ENCODE results near the gene THEMIS.
"Not testable (repeated sequence)": the region's sequence is repeated elsewhere in the genome, so short reads cannot be mapped to it uniquely, and the experiment has no call there.

The THEMIS gene, protein sequence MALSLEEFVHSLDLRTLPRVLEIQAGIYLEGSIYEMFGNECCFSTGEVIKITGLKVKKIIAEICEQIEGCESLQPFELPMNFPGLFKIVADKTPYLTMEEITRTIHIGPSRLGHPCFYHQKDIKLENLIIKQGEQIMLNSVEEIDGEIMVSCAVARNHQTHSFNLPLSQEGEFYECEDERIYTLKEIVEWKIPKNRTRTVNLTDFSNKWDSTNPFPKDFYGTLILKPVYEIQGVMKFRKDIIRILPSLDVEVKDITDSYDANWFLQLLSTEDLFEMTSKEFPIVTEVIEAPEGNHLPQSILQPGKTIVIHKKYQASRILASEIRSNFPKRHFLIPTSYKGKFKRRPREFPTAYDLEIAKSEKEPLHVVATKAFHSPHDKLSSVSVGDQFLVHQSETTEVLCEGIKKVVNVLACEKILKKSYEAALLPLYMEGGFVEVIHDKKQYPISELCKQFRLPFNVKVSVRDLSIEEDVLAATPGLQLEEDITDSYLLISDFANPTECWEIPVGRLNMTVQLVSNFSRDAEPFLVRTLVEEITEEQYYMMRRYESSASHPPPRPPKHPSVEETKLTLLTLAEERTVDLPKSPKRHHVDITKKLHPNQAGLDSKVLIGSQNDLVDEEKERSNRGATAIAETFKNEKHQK

DNA sequence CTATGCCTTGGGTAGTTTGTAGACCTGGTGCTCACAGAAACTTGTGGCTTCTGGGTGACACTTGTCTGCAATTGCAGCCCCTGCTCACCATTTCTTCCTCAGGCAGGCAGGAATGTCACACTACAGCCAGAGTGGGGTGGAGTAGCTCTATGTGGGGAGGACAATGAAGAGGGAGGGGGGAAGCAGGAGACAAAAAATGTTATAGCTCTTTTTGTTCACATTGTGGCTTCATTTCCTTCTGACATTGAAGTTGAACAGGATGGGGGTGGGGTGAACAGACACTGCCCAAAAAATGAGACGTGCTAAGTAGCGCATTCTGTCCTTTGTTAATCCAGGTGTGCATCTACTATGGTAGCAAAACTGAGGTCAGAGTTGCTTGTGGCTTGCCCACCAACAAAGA is at the start of gene THEMIS:
TSS of gene THEMIS (minus strand) at position 124 of the 400 bp plus-strand sequence. CDS start 126 bp downstream, outside the sequence.
- peak; percentile 35 to 38 for DNase-seq

DNA sequence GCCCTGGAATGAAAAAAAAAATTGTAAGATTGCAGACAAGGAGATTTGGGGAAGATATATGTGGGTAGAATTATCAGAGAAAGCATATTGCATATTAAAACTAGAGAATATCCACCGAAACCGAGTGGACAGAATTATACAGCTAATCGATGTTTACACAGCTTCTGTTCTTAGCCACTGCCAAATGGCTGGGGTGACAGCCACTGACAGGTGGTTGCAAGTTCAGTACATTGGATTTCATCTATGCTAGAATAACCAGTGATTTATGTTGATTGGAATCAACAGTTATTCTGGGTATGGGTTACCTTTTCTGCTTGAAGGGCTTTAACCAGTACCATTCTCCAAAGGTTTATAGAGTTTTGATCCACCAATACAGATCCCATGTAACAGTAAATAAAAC is 48.4 kb upstream of the THEMIS start:
- DNase-seq, result no peak

DNA sequence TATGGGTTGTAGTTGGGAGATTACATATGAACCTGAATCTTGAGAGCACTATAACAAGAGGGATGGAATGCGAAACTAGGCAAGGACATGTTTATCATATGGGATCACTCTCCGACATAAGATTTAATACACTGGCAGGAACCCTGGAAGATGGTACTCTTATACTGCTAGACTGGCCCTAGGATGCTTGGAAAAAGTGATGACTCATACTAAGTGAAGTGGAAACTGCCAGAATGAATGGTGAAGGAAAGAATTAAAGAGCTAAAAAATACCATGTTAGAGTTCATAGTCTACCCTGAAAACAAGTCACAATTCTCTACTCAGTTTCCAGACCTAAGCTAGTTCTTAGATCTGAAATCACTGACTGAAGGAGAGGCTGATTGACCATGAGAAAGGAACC is 45.5 kb upstream of the THEMIS start:
- DNase-seq, result no peak

DNA sequence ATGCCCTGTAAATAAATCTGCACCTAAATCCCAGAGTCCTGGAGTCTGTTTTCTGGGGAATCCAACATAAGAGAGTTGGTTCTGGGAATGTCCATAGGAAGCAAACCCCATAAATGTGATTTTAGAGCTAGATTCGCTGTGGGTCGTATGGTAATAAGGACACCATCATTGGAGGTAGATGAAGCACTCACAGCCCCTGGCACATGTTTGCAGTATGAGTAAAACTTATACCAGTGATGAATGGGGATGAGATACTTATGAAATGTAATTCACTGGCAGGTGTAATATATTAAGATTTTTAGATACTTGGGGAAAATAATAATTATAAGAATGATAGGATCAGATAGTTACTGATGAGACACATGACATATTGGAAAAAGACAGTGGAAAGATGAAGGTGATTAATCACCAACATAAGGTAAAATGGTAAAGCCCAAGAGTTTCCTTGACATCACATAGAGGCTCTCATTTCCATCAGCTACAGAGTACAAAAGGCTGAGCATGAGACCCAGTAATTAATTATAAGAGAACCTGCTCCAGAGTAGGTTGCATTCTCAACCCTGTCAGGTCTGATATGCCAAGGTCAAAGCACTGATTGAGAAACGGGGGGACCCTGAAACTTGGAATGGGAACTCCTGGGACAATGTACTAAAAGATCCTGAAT is 44.7 kb upstream of the THEMIS start:
- no peak for DNase-seq

DNA sequence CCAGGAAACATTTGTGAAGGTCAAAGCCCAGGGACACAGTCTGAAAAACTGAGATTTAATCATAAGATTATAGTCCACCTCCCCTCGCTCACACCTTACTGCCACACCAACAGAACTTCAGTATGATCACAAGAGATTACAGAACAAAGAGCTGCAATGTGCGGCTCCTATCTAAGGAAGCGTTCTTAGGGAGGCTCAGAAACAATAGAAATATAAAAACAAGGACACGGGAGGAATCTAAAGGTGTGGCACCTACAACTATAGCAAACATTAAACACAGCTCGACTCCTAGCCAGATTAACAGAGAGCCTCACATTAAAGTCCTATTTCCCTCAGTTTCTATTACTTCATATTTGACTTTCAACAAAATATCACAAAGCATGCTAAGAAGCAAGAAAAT is 40.4 kb upstream of the THEMIS start:
- DNase-seq, result no peak

DNA sequence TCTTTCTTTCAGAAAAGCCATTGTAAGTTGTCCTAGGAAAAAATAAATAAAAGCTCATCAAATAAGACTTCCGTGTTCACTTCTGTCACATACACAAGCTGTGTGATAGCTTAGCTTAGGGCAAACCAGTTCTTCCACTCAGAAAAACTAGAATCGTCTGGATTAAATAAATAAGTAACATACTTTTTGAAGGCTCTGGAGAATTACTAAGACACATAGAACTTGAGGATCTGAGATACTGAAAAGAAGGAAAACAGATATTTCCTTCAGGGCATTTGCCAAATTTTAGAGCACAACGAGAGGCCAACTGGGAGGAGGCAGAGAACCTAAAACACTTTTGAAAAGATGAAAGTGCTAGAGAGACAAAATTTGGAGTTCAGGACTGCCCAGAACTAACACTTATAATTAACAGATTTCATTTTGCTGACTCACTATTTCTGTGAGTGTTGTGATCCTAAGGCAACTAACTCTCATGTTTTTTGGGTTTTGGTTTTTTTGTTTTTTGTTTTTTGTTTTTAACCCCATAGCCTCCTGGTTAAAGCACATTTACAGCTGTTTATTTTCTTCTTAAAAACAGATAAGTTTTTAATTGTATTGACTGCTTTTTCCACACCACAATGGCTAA is 38.7 kb upstream of the THEMIS start:
- DNase-seq, result no peak

DNA sequence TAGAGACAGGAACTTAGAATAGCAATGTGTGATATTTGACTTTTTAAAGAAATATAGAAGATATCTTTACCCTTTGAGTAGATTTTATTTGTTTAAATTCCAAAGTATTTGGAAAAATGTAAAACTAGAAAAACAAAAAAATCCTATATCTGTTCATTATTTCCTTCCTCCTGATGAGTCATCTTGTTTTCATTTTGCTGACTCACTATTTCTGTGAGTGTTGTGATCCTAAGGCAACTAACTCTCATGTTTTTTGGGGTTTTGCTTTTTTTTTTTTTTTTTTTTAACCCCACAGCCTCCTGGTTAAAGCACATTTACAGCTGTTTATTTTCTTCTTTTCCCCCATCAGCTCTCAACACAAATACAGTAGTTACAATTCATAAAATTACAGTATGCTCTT is 37.8 kb upstream of the THEMIS start:
- no peak for DNase-seq

DNA sequence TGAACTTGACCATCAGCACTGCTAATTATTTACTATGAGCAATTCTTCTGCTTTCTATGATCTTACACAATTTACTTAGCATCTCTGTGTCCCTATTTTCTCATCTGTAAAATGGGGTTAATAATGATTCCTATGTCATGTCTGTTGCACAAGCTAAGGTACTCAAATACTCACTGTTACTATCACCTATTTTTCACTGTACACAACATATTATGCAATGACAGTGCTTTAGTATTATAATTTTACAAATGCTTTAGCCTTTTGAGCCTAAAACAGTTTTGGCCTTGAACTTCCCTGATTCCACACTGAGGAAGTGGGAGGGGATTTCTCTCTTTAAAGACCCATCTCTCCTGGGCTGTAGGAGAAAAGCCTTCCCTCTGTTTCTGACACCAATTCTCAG is 36.9 kb upstream of the THEMIS start:
- DNase-seq, result no peak

DNA sequence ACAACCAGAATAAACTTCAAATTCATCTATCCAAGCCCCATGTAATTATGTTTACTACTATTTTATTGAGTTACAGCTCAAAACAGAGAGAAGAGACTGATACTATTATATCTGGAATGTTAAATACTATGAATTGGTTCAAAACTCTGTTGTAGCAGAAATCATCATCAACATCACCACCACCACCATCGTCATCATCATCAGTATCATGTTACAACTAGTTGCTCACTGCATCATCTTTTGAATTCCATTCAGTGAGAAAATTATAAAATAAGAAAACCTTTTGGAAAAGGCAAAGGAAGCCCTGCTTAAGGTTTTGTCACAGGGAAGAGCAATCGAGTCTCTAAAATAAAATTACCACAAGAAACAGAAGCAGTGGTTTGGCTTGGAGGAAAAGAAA is 36.2 kb upstream of the THEMIS start:
- DNase-seq, result no peak

DNA sequence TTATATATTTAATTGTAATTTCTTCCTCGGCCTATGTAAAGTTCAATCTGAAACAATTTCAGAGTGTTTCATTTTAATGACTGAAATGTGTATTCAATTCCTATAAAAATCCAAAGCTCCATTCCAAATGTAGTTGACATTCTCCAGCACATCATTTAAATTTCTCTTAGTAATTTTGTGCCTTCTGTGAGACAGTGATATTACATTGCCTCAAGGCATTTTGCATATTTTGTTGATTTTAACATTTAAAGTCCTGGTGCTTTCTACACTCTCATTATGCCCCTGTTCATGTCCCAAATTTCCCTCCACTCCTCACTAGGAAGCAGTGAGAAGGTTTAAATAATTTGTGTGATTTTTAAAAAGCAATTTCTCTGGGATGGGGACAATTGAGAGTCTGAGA is 34.1 kb upstream of the THEMIS start:
- DNase-seq, result no peak

DNA sequence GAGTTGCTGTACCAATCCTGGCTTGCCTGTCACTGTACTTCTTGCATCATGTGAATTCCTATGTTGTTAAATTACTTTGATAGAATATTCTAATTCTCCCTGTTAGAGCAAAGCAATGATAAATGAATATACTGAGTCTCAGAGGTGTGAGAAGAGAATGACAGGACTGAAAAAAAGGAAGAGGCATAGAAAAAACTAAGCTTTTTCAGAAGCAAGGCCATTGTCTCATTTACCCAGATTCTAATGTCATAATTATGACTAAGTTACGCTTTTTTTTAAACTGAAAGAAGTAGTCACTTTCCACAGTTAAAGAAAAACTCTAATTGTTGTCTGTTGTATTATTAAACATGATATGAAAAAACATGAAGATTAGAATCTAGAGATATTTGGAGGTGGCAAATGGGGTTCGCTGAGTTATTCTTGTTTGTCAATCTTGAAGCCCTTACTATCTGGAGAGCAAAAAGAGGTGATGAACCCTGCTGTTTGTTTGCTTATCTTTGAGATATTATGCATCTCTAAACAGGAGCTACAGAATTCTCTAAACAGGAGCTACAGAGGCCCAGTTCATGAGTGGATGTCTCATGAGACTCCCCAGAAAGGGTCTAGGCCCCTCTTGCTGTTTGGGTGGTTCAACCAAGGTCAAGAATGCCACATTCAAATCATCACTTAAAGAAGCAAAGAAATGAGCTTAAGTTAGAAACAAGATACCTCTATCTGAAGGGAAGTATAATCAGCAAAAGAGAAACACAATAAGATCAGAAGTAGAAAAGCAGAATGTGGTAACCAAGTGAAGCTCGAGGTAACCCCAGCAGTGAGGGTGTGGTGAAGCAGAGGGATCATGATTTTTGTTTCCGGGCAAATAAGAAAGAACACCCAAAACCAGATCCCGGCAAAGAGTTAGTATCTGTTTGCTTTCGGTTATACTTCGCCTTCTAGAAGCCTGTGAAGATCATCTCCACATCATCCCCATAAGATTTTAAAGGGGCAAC is 33.3 kb upstream of the THEMIS start:
- peak; percentile 18 to 27 for DNase-seq

DNA sequence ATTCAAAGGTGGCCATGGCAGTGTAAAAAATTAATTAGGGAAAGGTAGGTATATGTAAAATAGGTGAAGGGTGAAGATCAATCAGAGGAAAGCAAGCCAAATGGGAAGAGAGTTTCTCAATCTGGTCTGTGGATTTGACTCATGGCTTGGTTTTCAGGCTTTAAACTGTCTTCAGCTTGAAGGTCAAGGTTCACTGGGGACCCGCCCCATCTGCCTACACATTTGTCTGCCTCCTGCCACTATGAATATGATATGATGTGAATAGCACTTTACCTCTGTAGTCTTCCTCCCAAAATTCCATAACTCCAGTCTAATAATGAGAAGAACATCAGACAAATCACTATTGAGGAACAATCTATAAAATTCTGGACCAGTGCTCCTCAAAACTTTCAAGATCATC is 32.3 kb upstream of the THEMIS start:
- no peak for DNase-seq

DNA sequence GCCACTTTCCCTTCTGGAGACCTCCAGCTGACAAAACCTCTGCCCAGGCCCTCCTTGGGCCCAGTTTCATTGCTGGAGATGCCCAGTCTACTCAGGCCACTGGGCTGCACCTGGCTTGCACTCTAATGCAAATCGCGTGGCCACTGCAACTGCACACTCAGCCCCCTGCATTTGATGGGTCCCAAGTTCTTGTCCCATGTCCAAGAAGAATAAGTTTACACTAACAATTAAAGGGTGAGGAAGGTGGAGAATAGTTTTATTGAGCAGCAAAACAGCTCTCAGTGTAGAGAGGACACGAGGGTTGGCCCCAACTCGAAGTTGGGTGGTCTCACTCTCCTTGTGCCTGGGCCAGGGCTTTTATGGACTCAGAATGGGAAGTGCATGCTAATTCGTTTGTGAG is 31.9 kb upstream of the THEMIS start:
- DNase-seq, result no peak

DNA sequence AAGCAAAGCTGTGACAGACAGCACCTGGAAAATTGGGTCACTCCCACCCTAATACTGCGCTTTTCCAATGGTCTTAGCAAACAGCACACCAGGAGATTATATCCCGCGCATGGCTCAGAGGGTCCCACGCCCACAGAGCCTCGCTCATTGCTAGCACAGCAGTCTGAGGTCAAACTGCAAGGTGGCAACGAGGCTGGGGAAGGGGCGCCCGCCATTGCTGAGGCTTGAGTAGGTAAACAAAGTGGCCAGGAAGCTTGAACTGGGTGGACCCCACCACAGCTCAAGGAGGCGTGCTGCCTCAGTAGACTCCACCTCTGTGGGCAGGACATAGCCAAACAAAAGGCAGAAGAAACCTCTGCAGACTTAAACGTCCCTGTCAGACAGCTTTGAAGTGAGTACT is 25.6 kb upstream of the THEMIS start:
- DNase-seq, result not testable (repeated sequence)

DNA sequence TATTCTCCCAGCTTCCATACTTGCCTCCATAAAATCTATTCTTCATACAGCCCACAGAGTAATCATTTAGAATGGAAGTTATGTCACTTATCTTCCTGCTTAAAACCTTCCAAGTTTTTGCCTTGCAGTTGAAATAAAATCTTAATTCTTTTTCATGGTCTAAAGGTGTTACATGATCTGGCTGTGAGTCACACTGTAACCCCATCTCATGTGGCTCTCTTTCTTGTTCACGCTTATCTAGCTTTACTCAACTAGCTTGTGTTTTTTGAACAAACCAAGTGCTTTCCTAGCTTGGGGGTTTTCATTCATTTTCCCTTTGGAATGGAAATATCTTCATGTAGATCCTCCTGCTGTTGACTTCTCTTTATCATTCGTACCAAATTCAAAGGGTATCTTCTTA is 23.6 kb upstream of the THEMIS start:
- no peak for DNase-seq

DNA sequence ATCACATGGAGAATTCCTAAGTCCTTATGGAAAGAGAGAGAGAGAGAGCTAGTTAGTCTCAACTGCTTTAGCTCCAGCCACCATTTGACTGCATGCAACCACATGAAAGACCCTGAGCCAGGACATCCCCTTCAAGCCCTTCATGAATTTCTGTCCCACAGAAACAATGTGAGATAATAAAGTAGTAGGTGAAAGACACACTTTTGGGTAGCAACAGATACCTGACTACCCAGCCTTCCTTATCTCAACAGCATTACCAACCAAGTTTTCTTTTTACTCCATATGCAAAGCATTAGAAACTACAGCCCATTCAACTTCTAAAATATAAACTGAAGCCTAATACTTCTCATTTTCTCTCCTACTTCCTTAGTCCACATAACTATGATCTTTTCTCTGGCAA is 23.2 kb upstream of the THEMIS start:
- DNase-seq, result no peak

DNA sequence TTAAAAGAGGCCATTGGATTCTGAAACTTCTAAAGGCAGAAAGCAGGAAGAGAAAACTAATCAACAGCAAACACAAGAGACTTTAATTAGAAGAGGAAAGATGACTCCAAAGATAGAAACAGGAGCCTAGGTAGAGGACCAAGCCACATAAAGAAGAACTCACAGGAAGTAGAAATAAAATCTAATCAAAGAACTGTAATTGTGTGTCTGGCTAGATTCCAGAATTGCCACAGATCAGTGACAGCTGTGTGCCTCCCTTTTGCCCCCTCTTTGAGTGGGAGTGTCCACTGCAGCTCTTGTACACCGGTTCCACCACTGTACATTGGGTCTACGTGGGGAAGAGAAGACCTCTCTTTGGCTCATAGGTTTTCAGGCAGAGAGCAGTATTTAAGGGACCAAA is 22.3 kb upstream of the THEMIS start:
- DNase-seq, result no peak

DNA sequence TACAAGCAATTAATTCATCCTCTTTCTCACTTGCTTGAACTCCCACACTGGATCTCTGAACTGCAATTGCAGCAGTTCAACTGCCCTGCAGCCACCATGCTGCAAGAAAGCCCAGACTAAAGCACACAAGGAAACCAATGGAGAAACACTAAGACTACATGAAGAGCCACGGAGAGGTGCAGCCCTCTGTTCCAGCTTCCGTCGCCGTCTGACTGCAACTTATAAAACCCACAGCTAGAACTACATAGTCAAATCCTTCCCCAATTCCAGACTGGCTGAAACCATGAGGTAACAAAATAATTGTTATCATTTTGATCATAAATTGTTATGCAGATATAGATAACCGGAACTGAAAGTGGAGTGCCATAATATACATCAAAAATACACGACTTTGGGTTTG is 21.1 kb upstream of the THEMIS start:
- no peak for DNase-seq

DNA sequence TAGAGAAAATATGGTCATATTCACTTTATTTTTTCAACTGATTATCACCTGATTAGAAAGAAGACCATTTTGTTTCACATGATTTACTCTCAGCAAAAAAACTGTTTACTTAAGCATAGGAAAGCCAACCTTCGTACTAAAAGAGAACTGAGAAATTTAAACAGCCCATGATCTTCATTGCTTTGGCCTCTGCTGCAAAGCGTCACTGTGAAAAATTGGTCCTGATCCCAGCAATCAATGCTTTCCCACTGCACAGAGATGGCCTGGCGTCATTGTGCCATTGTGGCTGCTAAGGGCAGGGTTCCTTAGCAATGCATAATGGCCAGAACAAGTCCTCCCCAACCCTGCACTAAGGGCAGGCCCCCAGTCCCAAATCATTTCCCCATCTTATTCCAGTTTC is 19.9 kb upstream of the THEMIS start:
- DNase-seq, result no peak

DNA sequence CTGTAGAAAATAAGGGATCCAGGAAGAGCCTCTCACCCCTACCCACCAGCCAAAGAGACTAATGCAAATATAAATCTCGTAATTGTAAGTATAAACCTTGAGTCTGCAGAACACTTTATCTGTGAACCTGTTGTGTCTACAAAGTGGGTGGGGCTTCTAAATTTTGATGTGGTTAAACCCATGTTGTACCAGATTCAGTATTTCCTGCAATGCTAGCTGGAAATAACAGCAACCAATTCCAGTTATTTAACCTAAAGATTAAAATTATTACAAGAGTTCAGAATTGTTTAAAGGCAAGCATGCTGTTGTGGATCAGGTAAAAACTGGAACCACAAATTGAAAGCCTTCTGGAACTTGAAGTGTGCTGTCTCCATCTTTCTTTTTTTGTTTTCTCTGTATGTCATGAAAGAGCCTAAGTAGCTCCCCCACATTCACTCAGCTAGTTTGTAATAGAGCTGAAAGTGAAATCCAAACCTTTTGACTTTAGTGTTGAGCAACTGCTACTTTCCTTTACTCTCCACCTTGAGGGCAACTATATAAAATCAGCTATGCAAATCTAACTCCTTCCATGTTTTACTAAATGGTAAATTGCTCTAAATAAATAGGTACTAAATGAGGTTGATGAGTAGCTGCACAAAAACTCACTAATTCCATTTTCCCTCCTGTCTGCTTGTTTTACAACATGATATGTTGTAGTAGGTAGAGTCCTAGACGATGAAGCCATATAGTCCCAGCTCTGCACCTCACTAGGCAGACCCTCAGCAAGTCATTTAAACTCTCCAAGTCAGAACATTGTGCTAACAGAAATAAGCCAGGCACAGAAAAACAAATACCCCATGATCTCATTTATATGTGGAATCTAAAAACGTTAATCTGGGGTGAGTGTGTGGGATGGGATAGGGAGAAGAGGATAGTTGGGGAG is 17.9 kb upstream of the THEMIS start:
- peak in 1 of 2 donors; percentile 32 for DNase-seq

DNA sequence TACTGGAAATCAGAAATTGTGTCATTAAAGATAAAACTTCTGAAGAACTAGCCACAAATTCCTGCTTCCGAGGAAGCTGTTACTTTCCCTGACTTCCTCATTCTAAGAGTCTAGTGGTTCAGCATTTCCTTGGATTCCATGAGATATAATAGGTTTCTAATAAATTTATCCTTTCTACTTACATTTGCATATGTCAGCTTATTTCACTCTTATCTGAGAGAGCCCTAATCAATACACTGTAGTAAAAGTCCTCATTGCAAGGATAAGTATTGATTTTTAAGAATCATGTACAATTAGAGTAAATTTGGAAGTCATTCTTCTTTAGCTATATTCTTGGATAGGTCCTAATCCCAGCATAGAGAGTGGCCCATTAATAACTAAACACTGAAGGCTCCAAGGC is 16.9 kb upstream of the THEMIS start:
- DNase-seq, result no peak

Measured in activated CD4-positive, alpha-beta T cell treated with anti-CD3 and anti-CD28 coated beads for 4 hours (primary cell).